ENCODE data around the gene RPS6KA2.

RPS6KA2 gene

GRCh38 chr6:166563200-166563599, 63.9 kb downstream of the RPS6KA2 start:
- Mint-ChIP-seq H3K4me3 (no peak overlapping the region), H3K27ac (no peak overlapping the region), H3K9me3 (peaks cover 3% of the 10 kb centered on the region), H3K27me3 (peaks cover 4% of the 10 kb centered on the region), H3K36me3 (no peaks in the 10 kb centered on the region), H3K4me1 (no peaks in the 10 kb centered on the region)
- DNase-seq = no peak
- CTCF ChIA-PET = no interaction called here

- Mint-ChIP-seq H3K36me3 (no peaks in the 10 kb centered on the region), H3K27me3 (peaks cover 4% of the 10 kb centered on the region), H3K27ac (no peak overlapping the region), H3K4me1 (no peaks in the 10 kb centered on the region), H3K4me3 (no peak overlapping the region), H3K9me3 (peaks cover 3% of the 10 kb centered on the region)
- CTCF ChIA-PET = no interaction called here
- no peak for DNase-seq
These were observed 64.3 kb downstream of the RPS6KA2 start for GRCh38 chr6:166562726-166563125.

GRCh38 chr6:166561771-166562359, 65.2 kb downstream of the RPS6KA2 start:
- CTCF ChIA-PET = no interaction called here

GRCh38 chr6:166560222-166560621, 66.8 kb downstream of the RPS6KA2 start:
- no peak for DNase-seq
- Mint-ChIP-seq H3K4me3 (no peak overlapping the region), H3K27ac (no peak overlapping the region), H3K4me1 (peaks cover 5% of the 10 kb centered on the region), H3K36me3 (no peaks in the 10 kb centered on the region), H3K27me3 (peaks cover 21% of the 10 kb centered on the region), H3K9me3 (peaks cover 3% of the 10 kb centered on the region)
- CTCF ChIA-PET = no interaction called here

More at GRCh38 chr6:166561771-166562359, 65.2 kb downstream of the RPS6KA2 start:
- peaks cover 3% of the 10 kb centered on the region for H3K9me3 Mint-ChIP-seq
- peaks cover 8% of the 10 kb centered on the region for H3K27me3 Mint-ChIP-seq
- no peak overlapping the region for H3K27ac Mint-ChIP-seq
- H3K4me1 Mint-ChIP-seq = peaks cover 4% of the 10 kb centered on the region
- no peak for DNase-seq
- no peak overlapping the region for H3K4me3 Mint-ChIP-seq
- H3K36me3 Mint-ChIP-seq = no peaks in the 10 kb centered on the region

- Mint-ChIP-seq H3K27ac (no peak overlapping the region), H3K4me1 (peaks cover 5% of the 10 kb centered on the region), H3K4me3 (no peak overlapping the region), H3K36me3 (no peaks in the 10 kb centered on the region), H3K9me3 (peaks cover 3% of the 10 kb centered on the region), H3K27me3 (peaks cover 21% of the 10 kb centered on the region)
- DNase-seq = no peak
- CTCF ChIA-PET = no interaction called here
These were observed 67.4 kb downstream of the RPS6KA2 start for GRCh38 chr6:166559662-166560061.

GRCh38 chr6:166559211-166559610, 67.8 kb downstream of the RPS6KA2 start:
- CTCF ChIA-PET = no interaction called here
- peaks cover 3% of the 10 kb centered on the region for H3K9me3 Mint-ChIP-seq

GRCh38 chr6:166558156-166559005, 68.7 kb downstream of the RPS6KA2 start:
- Mint-ChIP-seq H3K4me1 (peaks cover 5% of the 10 kb centered on the region), H3K27me3 (peaks cover 21% of the 10 kb centered on the region), H3K9me3 (peaks cover 3% of the 10 kb centered on the region), H3K27ac (no peak overlapping the region), H3K4me3 (no peak overlapping the region), H3K36me3 (no peaks in the 10 kb centered on the region)
- DNase-seq = no peak
- CTCF ChIA-PET = no interaction called here

More at GRCh38 chr6:166559211-166559610, 67.8 kb downstream of the RPS6KA2 start:
- no peak overlapping the region for H3K27ac Mint-ChIP-seq
- H3K27me3 Mint-ChIP-seq = peaks cover 21% of the 10 kb centered on the region
- no peaks in the 10 kb centered on the region for H3K36me3 Mint-ChIP-seq
- H3K4me1 Mint-ChIP-seq = peaks cover 5% of the 10 kb centered on the region
- no peak for DNase-seq
- H3K4me3 Mint-ChIP-seq = no peak overlapping the region

GRCh38 chr6:166556863-166557322, 70.2 kb downstream of the RPS6KA2 start:
- CTCF ChIA-PET = no interaction called here
- Mint-ChIP-seq H3K27me3 (peaks cover 16% of the 10 kb centered on the region), H3K4me1 (peaks cover 5% of the 10 kb centered on the region), H3K9me3 (peaks cover 3% of the 10 kb centered on the region), H3K27ac (no peak overlapping the region), H3K36me3 (no peaks in the 10 kb centered on the region), H3K4me3 (no peak overlapping the region)
- no peak for DNase-seq

GRCh38 chr6:166556336-166556735, 70.7 kb downstream of the RPS6KA2 start:
- Mint-ChIP-seq H3K36me3 (no peaks in the 10 kb centered on the region), H3K4me3 (no peak overlapping the region), H3K27ac (no peak overlapping the region), H3K27me3 (peaks cover 16% of the 10 kb centered on the region), H3K9me3 (peaks cover 3% of the 10 kb centered on the region), H3K4me1 (peaks cover 5% of the 10 kb centered on the region)
- CTCF ChIA-PET = no interaction called here
- DNase-seq = no peak

GRCh38 chr6:166555086-166555485, 72.0 kb downstream of the RPS6KA2 start:
- DNase-seq = no peak
- Mint-ChIP-seq H3K4me3 (no peak overlapping the region), H3K4me1 (peaks cover 5% of the 10 kb centered on the region), H3K27ac (no peak overlapping the region), H3K9me3 (peaks cover 3% of the 10 kb centered on the region), H3K27me3 (peaks cover 16% of the 10 kb centered on the region), H3K36me3 (no peaks in the 10 kb centered on the region)
- CTCF ChIA-PET = no interaction called here

GRCh38 chr6:166554316-166554715, 72.7 kb downstream of the RPS6KA2 start:
- Mint-ChIP-seq H3K36me3 (no peaks in the 10 kb centered on the region), H3K27ac (no peak overlapping the region), H3K4me1 (peaks cover 5% of the 10 kb centered on the region)

GRCh38 chr6:166553563-166554271, 73.3 kb downstream of the RPS6KA2 start:
- Mint-ChIP-seq H3K27ac (no peak overlapping the region), H3K4me3 (no peak overlapping the region), H3K36me3 (no peaks in the 10 kb centered on the region), H3K4me1 (peaks cover 5% of the 10 kb centered on the region), H3K9me3 (no peaks in the 10 kb centered on the region), H3K27me3 (peaks cover 16% of the 10 kb centered on the region)
- no peak for DNase-seq
- CTCF ChIA-PET = no interaction called here

More at GRCh38 chr6:166554316-166554715, 72.7 kb downstream of the RPS6KA2 start:
- CTCF ChIA-PET = no interaction called here
- H3K27me3 Mint-ChIP-seq = peaks cover 16% of the 10 kb centered on the region
- H3K4me3 Mint-ChIP-seq = no peak overlapping the region
- H3K9me3 Mint-ChIP-seq = no peaks in the 10 kb centered on the region
- DNase-seq = no peak

GRCh38 chr6:166552600-166552999, 74.5 kb downstream of the RPS6KA2 start:
- Mint-ChIP-seq H3K27ac (no peak overlapping the region), H3K9me3 (no peaks in the 10 kb centered on the region), H3K36me3 (no peaks in the 10 kb centered on the region), H3K27me3 (peaks cover 16% of the 10 kb centered on the region), H3K4me1 (peaks cover 5% of the 10 kb centered on the region), H3K4me3 (no peak overlapping the region)
- CTCF ChIA-PET = no interaction called here
- DNase-seq = no peak

GRCh38 chr6:166551754-166552495, 75.1 kb downstream of the RPS6KA2 start:
- DNase-seq = no peak
- Mint-ChIP-seq H3K36me3 (no peaks in the 10 kb centered on the region), H3K4me1 (peaks cover 2% of the 10 kb centered on the region), H3K9me3 (no peaks in the 10 kb centered on the region), H3K27ac (no peak overlapping the region), H3K27me3 (peaks cover 13% of the 10 kb centered on the region), H3K4me3 (no peak overlapping the region)
- CTCF ChIA-PET = no interaction called here
